Suppressor macrophage (primary cell): ENCODE data around the gene CDH23.
"Not testable (repeated sequence)": the region's sequence is repeated elsewhere in the genome, so short reads cannot be mapped to it uniquely, and the experiment has no call there.

Experiments
- DNase-seq, 4 experiments: peaks; one replicate each; pipeline ENCODE4 v3.0.0-alpha.2; 2020 to 2022

The CDH23 gene

DNA sequence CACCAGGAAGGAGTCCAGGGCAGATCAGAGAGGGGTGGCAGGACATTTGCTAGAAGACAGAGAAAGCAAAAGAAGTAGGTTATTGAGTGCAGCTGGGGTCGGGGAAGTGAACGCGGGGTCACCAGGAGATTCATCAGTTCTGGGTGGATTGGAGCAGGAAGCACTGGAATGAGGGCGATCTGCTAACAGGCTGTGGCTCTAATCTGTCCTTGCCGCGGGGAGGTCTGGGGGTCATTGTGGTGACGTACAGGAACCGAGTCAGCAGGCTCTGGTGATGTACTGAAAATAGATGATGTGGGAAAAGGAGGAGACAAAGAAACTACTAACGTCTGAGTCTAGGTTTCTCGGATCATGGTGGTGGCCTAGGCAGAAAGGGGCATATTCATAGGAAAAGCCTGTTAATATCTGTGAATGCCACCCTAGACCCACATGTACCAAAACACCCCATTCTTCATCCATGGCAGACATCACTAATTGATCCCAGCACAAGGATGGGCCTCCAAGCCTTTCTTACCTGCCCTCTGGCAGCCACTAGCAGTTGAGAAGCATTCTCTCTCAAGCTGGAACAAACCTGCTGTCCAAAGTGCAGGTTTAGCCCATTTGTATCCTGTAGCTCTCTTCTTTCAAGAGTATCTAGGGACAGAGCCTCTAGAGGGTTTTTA is 188.3 kb downstream of the CDH23 start:
- DNase-seq: peak in 2 of 4 experiments; percentile 8 to 31

- peak in 3 of 4 experiments; percentile 3 to 37 (median 22) for DNase-seq
These were observed 189.0 kb downstream of the CDH23 start for GRCh38 chr10:71585564-71586290.

DNA sequence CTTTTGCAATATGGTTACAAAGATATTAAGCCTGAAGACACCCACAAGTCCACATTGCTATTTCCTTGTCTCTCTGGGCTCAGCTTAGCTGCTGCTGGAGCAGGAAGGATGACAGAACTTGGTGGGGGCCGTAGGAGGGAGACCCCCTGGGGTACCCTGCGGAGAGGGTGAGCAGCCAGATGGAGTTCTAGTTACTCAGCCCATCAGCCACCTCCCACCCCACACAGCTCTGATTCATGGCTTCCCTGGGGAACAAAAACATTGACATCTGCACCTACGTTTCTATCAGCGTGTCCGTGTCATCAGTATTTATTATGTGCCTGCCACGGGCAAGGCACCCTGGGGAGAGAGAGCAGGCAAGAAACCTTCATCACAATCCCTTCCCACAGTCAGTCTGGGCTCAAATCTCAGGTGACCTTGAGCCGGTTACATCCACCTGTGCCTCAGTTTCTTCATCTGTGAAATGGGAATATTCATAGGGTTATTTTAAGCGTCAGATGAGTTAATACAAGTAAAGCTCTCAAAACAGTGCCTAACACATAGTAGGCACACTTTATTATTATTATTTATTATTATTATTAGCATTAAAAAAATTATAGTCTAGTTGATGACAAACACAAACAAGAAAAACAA is 191.3 kb downstream of the CDH23 start:
- DNase-seq: no peak

GRCh38 chr10:71588685-71589084 is 192.0 kb downstream of the CDH23 start:
- no peak for DNase-seq

- DNase-seq: peak; percentile 57 to 73 (median 62)
These were observed 193.2 kb downstream of the CDH23 start for GRCh38 chr10:71589617-71590551.

GRCh38 chr10:71590781-71591350 is 194.1 kb downstream of the CDH23 start:
- no peak for DNase-seq

DNA sequence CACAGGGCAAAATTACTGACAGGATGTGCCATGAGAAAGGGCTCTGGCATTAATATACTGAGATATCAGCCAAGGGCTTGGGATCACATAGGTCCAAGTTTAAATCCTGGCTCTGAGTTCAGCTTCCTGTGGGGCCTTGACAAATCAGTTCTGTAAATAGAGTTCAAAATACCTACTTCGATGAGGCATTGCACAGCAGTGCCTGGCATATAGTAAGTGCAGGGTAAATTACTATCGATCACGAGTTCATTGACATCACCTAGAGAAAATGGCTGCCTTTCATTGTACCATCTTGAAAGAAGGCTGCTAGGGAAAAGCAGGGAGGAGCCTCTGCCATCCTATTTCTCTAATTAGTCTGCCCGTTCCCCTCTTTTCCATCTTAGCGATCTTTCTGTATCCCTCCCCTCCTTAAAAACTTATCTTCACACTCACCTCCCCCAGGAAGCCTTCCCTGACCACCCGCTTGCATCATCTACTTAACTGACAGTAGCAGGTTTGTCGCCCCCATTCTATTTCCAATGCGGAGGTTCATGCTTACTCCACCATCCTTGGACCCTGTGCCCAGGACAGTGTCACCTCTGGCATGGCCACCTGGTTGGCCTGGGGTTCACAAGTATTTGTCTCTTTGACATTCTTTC is 198.3 kb downstream of the CDH23 start:
- no peak for DNase-seq

DNA sequence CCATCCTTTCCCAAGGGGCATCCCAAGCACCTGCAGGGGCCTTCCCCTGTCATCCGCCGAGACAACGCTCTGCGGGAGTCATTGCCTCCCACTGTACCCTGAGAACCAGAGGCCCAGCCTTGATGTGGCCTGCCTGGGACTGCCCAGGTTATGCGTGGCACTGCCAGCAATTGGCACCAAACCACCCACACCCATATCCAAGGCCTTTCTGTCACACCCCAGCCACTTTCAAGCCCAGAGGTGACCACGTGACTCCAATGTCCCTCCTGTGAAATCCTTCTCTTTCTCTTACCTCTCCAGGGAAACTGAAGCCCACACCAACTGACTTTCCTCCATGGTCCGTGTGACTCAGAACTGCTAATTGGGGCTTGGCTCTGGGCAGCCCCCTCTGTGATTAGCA is 198.9 kb downstream of the CDH23 start:
- DNase-seq: no peak

- DNase-seq: no peak
These were observed 199.4 kb downstream of the CDH23 start for GRCh38 chr10:71596127-71596526.

- DNase-seq: no peak
These were observed 200.0 kb downstream of the CDH23 start for GRCh38 chr10:71596759-71597158.

DNA sequence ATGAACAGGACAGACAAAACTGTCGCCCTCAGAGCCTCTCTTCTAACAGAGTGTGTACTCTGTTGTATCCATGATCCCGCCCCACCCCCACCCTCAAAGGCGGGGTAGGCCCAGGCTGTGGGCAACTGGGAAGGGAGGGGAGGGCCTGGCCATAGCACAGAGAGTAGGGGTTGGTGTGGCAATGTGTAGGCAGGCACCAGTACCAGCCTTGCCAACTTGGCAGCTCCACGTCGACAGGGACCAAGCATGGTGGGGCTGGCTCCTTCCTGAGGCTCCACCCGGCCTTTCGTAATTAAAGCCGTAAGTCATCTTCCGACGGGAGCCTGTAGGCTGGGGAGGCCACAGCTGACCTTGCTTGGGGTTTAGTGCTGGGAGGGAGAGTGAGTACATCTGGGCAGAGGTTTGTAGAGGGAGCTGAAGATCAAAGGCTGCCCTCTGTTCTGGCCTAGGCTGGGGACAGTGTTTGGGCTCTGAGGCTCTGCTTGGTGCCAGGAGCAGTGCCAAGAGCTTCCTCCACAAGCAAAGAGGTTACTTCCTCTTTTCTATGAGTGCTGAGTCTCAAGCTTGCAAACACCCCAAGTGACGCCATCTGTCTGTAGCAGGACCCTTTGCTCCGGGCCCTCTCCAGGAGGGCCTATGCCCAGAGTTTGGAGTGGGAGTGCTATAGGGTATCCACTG is 201.2 kb downstream of the CDH23 start:
- DNase-seq: peak; percentile 85 to 95 (median 90)

DNA sequence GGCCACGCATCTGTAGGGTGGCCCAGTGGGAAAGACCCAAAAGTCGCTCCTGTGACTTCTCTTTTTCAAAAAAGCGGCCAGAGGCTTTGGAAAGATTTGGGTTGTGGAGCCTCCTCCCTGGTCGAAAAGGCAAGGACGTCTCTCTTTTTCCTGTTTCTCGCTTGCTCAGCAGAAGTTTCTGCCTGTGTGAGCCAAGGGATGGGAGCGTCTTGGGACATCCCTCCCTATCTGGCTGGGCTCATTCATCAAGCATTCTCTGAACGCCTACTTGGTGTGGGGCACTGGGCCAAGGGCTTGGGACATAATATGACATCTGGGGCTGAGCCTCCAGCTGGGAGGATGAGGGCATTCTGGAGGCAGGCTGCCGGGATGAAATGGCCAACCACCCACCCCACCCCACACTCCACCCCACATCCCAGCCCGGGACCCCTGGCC is 201.9 kb downstream of the CDH23 start:
- DNase-seq: peak; percentile 92 to 98 (median 94)

GRCh38 chr10:71599518-71599917 is 202.8 kb downstream of the CDH23 start:
- DNase-seq: peak in 3 of 4 experiments; percentile 27 to 31 (median 29)

DNA sequence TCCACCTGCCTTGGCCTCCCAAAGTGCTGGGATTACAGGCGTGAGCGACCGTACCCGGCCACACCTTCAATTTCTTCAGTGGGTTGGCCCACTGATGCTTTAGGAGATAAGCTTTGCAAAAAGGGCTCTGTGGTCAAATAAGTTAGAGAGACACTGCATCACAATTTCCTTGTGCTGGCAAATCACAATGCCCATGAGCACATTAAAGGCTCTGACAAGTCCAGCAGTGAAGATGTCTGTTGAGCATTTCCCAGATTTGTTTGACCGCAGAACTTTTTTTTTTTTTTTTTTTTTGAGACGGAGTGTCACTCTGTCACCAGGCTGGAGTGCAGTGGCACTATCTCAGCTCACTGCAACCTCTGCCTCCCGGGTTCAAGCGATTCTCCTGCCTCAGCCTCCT is 203.5 kb downstream of the CDH23 start:
- DNase-seq: not testable (repeated sequence)

GRCh38 chr10:71600849-71601248 is 204.1 kb downstream of the CDH23 start:
- peak; percentile 70 to 90 (median 76) for DNase-seq

DNA sequence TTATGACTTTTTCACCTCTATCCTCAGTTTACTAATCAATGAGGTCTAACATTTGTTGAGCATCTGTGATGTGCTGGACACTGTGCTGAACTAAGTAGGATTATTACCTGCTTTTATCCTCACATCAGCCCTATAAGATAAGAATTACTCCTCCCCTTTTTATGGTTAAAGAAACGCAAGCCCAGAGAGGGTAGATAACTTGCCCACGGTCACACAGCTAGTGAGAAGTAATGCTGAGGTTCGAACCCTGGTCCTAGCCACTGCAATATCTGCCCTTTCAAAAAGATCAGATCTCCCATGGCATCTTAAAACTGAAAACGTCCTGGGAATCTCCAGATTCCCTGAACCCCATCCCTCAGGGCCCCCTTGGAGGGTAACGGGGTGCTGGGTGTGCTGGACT is 204.6 kb downstream of the CDH23 start:
- DNase-seq: no peak

DNA sequence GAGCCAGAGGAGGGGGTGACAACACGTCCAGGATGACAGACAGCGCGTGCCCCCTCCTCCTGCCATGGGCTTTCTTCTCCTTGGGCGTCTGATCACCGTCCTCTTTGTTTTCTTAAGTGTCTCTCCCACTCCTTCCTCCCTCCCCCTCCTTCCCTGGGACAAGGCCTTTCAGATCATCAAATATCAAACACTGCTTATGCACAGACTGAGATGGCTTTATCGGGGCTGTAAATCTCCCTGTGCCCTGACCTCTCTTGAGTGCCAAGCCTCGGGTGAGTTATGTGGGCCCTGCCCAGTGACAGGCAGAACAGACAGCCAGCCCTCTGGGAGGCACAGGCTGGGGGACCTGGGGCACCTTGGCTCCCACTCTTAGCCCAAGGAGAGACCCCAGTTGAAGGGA is 206.4 kb downstream of the CDH23 start:
- peak; percentile 20 to 52 (median 40) for DNase-seq

- DNase-seq: no peak
These were observed 207.0 kb downstream of the CDH23 start for GRCh38 chr10:71603754-71604153.

DNA sequence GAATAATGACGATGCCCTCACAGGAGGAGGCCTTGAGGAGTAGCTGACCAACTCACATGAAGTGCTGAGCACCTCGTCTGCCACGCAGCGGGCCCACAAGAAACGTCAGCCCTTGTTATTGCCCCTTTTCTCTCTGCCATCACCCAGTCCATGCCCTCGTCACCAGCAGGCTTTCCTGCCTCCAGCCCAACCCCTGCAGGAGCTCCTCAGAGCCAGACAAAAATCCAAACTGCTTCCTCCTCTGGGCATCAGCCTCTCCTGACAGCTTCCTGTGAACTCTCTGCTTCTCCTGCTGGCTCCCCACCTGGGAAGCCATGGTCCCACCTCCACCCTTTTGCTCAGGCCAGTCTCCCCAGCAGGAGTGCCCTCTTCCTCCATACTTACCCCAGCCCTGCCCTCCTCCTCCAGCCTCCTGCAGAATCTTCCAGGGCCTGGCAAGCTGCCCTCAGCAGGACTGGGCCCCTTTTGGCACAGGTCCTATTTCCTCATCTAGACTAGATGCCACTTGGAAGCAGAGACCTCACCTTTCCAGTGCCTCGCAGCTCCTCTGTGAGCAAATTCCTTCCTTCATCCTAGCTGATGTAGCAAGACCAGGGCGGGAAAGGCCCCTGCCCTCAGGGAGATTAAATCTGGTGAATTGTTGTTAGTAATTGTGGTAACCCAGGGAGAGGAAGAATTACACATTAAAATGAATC is 207.8 kb downstream of the CDH23 start:
- peak in 1 of 4 experiments; percentile 16 for DNase-seq

- DNase-seq: peak in 1 of 4 experiments; percentile 40
These were observed 208.7 kb downstream of the CDH23 start for GRCh38 chr10:71605263-71605962.
